ENCODE measurements around the gene DCTD. TPM values are rescaled to one million over a fixed set of nuclear protein-coding genes. Genes with fewer than 3 reads are reported as not detected.

The DCTD gene
- total and polyA plus RNA-seq, 10 of the 15 experiments (the other 5 are each of a cell fraction or from before 2014, with no cell fraction given): 37.8 to 137 (median 92.1) TPM

DNA sequence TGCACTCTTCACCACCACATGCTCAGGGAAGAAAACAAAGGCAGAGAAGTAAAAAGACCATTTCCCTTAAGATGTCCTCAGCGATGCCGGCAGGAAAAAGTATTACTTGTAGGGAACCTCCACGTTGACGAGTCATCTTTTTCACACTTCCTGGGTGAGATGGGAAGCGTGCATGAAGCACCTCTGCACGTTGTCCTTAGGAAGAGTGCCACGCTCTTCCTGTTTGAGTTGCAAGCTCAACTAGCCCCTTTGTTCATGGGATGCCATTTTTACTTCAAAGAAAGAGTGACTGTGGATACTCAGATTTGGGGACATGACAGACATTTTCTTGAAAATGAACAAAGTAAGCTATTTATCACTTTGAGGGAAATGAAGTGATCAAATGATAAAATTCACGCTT, 33.8 kb downstream of the DCTD start:
- no peak overlapping the region for H3K9ac ChIP-seq (ENCODE audit: control insufficient read depth, insufficient read depth, low read length)
- H3K36me3 ChIP-seq (ENCODE audit: control insufficient read depth in 2 of 2, insufficient read depth in 2 of 2, low read length in 1 of 2): peaks cover 6 to 9% of the 10 kb centered on the region in 2 experiments; a peak in 3 of 4 replicates
- no TSS peak for BruUV-seq (replicated peaks)
- H3K4me2 ChIP-seq (ENCODE audit: control insufficient read depth, insufficient read depth): no peak overlapping the region
- intact Hi-C loops (cut with micrococcal nuclease; ENCODE audit: unreplicated experiment) (no loop called here), in situ Hi-C loops (cut with MboI) (no loop called here)
- H4K20me1 ChIP-seq (ENCODE audit: control insufficient read depth, insufficient read depth): no peaks in the 10 kb centered on the region; the same call in 1 of the 2 replicates
- H3K27ac ChIP-seq (ENCODE audit: control insufficient read depth, insufficient read depth): no peak overlapping the region
- SMC1A ChIA-PET (ENCODE audit: uncharacterized antibody, unreplicated experiment): interaction anchor here (0.7 to 1.1 kb wide), 2 partner anchors 14 to 296 kb away, joined by 3 read pairs; no protein-coding TSS in a partner anchor
- no peak overlapping the region for H2AFZ ChIP-seq (ENCODE audit: control insufficient read depth, low read depth, low read length)
- POLR2A ChIA-PET: interaction anchor here (1.2 kb wide), 1 partner anchor 9 kb away, joined by 3 read pairs; no protein-coding TSS in a partner anchor
- peaks cover 7% of the 10 kb centered on the region for H3K9me3 ChIP-seq (replicated peaks; ENCODE audit: control insufficient read depth, insufficient read depth, low read length)
- no peak for DNase-seq (ENCODE audit: low read depth, low spot score)
- no peak overlapping the region for H3K4me3 ChIP-seq
- WGBS (ENCODE audit: insufficient coverage, insufficient replicate concordance, low lambda C conversion rate, missing lambda C conversion rate): 96% methylated on average over 8 of the region's 8 CpGs
- no peaks in the 10 kb centered on the region for H3K79me2 ChIP-seq (ENCODE audit: control insufficient read depth, insufficient read depth, low read length)
- RAD21 ChIA-PET (ENCODE audit: unreplicated experiment): no interaction called here
- CTCF ChIA-PET: interaction anchor here (1.0 to 1.2 kb wide), 2 partner anchors 9 kb away, joined by 3 read pairs; no protein-coding TSS in a partner anchor
- no peak for FAIRE-seq
- H3K27me3 ChIP-seq (replicated peaks in 1 of 2; ENCODE audit: control insufficient read depth in 2 of 2, insufficient read depth in 2 of 2, low read length in 1 of 2): no peaks in the 10 kb centered on the region
- TF ChIP-seq IKZF2 (IDR thresholded peaks at IDR 0.05) (no peak), BRCA1 (IDR thresholded peaks at IDR 0.05; ENCODE audit: low read depth, low read length) (no peak), BMI1 (IDR thresholded peaks at IDR 0.05; ENCODE audit: borderline replicate concordance) (no peak)
- no peak for ATAC-seq
- H3K4me1 ChIP-seq (ENCODE audit: control insufficient read depth, insufficient read depth, low read length): no peaks in the 10 kb centered on the region

DNA sequence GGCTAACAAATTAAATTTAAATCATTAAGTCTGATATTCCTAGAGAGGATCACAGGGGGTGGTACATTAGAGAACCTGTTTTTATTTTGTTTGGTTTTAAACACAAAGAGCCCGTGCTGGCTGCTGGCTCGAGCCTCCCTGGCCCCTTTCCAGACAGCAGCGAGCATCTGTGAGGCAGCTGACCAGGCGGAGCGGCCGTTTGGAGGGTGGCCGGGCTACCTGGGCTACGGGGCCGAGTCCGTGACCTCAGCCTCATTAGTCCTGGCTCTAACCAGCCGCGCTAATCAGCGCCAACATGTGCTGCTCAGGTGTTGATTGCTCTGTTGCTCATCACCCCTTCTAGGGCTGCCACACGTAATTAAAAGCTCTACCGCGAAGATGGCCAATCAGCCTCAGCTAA, 35.3 kb downstream of the DCTD start:
- peaks cover 7% of the 10 kb centered on the region for H3K9me3 ChIP-seq (replicated peaks; ENCODE audit: control insufficient read depth, insufficient read depth, low read length)
- ChIA-PET POLR2A (no interaction called here), SMC1A (ENCODE audit: uncharacterized antibody, unreplicated experiment) (no interaction called here), CTCF (no interaction called here), RAD21 (ENCODE audit: unreplicated experiment) (no interaction called here)
- no peak overlapping the region for H3K4me2 ChIP-seq (ENCODE audit: control insufficient read depth, insufficient read depth)
- H3K27ac ChIP-seq (ENCODE audit: control insufficient read depth, insufficient read depth): no peak overlapping the region
- 95% methylated on average over 16 of the region's 16 CpGs for WGBS (ENCODE audit: insufficient coverage, insufficient replicate concordance, low lambda C conversion rate, missing lambda C conversion rate)
- H3K36me3 ChIP-seq (ENCODE audit: control insufficient read depth in 2 of 2, insufficient read depth in 2 of 2, low read length in 1 of 2): peaks cover 5 to 6% of the 10 kb centered on the region in 2 experiments; a peak in 3 of 4 replicates
- H3K79me2 ChIP-seq (ENCODE audit: control insufficient read depth, insufficient read depth, low read length): no peaks in the 10 kb centered on the region
- intact Hi-C loops (cut with micrococcal nuclease; ENCODE audit: unreplicated experiment): no loop called here
- no peak overlapping the region for H3K4me3 ChIP-seq
- TF ChIP-seq NR2F1 (conservative IDR thresholded peaks at IDR 0.05) (no peak), SIX5 (IDR thresholded peaks at IDR 0.05; ENCODE audit: low read depth, low read length, severe bottlenecking) (no peak), STAT1 (conservative IDR thresholded peaks at IDR 0.05) (no peak), NFYB (IDR thresholded peaks at IDR 0.05; ENCODE audit: insufficient read depth, low read depth, low read length) (no peak), ZNF274 (IDR thresholded peaks at IDR 0.05; ENCODE audit: insufficient read depth, insufficient read length) (no peak), MTA2 (IDR thresholded peaks at IDR 0.05; ENCODE audit: low read depth) (no peak), MYC (IDR thresholded peaks at IDR 0.05; ENCODE audit: insufficient read depth, insufficient read length, insufficient replicate concordance, low read length, severe bottlenecking) (no peak), FOXK2 (IDR thresholded peaks at IDR 0.05) (no peak), SREBF2 (IDR thresholded peaks at IDR 0.05; ENCODE audit: low read length) (no peak), KLF5 (IDR thresholded peaks at IDR 0.05; ENCODE audit: partially characterized antibody) (no peak), ZNF207 (IDR thresholded peaks at IDR 0.05; ENCODE audit: borderline replicate concordance) (no peak), TAF1 (IDR thresholded peaks at IDR 0.05; ENCODE audit: borderline replicate concordance, low read depth, low read length) (no peak), POLR2AphosphoS5 (IDR thresholded peaks at IDR 0.05; ENCODE audit: low read length) (no peak), NBN (IDR thresholded peaks at IDR 0.05) (no peak), ZBED1 (IDR thresholded peaks at IDR 0.05; ENCODE audit: borderline replicate concordance) (no peak), SMARCA5 (IDR thresholded peaks at IDR 0.05) (no peak), TBL1XR1 (IDR thresholded peaks at IDR 0.05; ENCODE audit: low read depth, low read length) (no peak)
- TF ChIP-seq, protein P1, sequence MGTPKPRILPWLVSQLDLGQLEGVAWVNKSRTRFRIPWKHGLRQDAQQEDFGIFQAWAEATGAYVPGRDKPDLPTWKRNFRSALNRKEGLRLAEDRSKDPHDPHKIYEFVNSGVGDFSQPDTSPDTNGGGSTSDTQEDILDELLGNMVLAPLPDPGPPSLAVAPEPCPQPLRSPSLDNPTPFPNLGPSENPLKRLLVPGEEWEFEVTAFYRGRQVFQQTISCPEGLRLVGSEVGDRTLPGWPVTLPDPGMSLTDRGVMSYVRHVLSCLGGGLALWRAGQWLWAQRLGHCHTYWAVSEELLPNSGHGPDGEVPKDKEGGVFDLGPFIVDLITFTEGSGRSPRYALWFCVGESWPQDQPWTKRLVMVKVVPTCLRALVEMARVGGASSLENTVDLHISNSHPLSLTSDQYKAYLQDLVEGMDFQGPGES (IDR thresholded peaks at IDR 0.05): no peak
- no peak for DNase-seq (ENCODE audit: low read depth, low spot score)
- ATAC-seq: no peak
- H2AFZ ChIP-seq (ENCODE audit: control insufficient read depth, low read depth, low read length): no peak overlapping the region
- no peaks in the 10 kb centered on the region for H3K27me3 ChIP-seq (replicated peaks in 1 of 2; ENCODE audit: control insufficient read depth in 2 of 2, insufficient read depth in 2 of 2, low read length in 1 of 2)
- FAIRE-seq: no peak
- no peaks in the 10 kb centered on the region for H3K4me1 ChIP-seq (ENCODE audit: control insufficient read depth, insufficient read depth, low read length)
- BruUV-seq (replicated peaks): no TSS peak
- no peaks in the 10 kb centered on the region; the same call in 1 of the 2 replicates for H4K20me1 ChIP-seq (ENCODE audit: control insufficient read depth, insufficient read depth)
- H3K9ac ChIP-seq (ENCODE audit: control insufficient read depth, insufficient read depth, low read length): no peak overlapping the region
- in situ Hi-C loops (cut with MboI): no loop called here
